Glutamatergic neuron (in vitro differentiated cells): ENCODE data around the gene HDC. TPM values are rescaled to one million over a fixed set of nuclear protein-coding genes. Genes with fewer than 3 reads are reported as not detected.

Experiments
- DNase-seq: peaks from one replicate; pipeline ENCODE4 v3.0.0; 2022
- H3K27ac Mint-ChIP-seq: one replicate; pipeline ENCODE4 v1.8.0; 2020; ENCODE audit warnings: mild to moderate bottlenecking, mixed read lengths, inconsistent platforms; ENCODE audit not compliant: unreplicated experiment
- H3K27me3 Mint-ChIP-seq: one replicate; pipeline ENCODE4 v1.8.0; 2020; ENCODE audit warnings: mild to moderate bottlenecking, moderate library complexity, mixed read lengths, inconsistent platforms; ENCODE audit not compliant: unreplicated experiment
- H3K36me3 Mint-ChIP-seq: one replicate; pipeline ENCODE4 v1.8.0; 2020; ENCODE audit warnings: mild to moderate bottlenecking, mixed read lengths, inconsistent platforms; ENCODE audit not compliant: unreplicated experiment
- H3K4me1 Mint-ChIP-seq: one replicate; pipeline ENCODE4 v1.8.0; 2020; ENCODE audit warnings: mild to moderate bottlenecking, low read depth, mixed read lengths, inconsistent platforms; ENCODE audit not compliant: unreplicated experiment
- H3K4me3 Mint-ChIP-seq: one replicate; pipeline ENCODE4 v1.8.0; 2020; ENCODE audit warnings: mild to moderate bottlenecking, mixed read lengths, inconsistent platforms; ENCODE audit not compliant: unreplicated experiment
- H3K9me3 Mint-ChIP-seq: one replicate; pipeline ENCODE4 v1.8.0; 2020; ENCODE audit warnings: mild to moderate bottlenecking, moderate library complexity, mixed read lengths, inconsistent platforms; ENCODE audit not compliant: unreplicated experiment
- total RNA-seq: library from RNA; stranded (reverse); fragmentation: NEBNext Ultra II Directional; extraction: Animal tissue kit (Norgen Biotek cat#: 25700); gene quantifications from one replicate; pipeline ENCODE4 v1.2.1, GENCODE V29; 2021; ENCODE audit not compliant: unreplicated experiment
- TF ChIP-seq, protein P1 (sequence below): fragments of 200-600 bp; sonication (generic); IDR thresholded peaks from one replicate; pipeline ENCODE4 v1.5.0; 2021; ENCODE audit not compliant: partially characterized antibody, unreplicated experiment

HDC gene
- total RNA-seq, 1 donor from 2014 or later: not detected

- Mint-ChIP-seq H3K4me3 (no peak overlapping the region), H3K27me3 (no peaks in the 10 kb centered on the region), H3K9me3 (no peaks in the 10 kb centered on the region), H3K4me1 (peaks cover 3% of the 10 kb centered on the region), H3K36me3 (no peaks in the 10 kb centered on the region), H3K27ac (no peak overlapping the region)
- TF ChIP-seq, protein P1, sequence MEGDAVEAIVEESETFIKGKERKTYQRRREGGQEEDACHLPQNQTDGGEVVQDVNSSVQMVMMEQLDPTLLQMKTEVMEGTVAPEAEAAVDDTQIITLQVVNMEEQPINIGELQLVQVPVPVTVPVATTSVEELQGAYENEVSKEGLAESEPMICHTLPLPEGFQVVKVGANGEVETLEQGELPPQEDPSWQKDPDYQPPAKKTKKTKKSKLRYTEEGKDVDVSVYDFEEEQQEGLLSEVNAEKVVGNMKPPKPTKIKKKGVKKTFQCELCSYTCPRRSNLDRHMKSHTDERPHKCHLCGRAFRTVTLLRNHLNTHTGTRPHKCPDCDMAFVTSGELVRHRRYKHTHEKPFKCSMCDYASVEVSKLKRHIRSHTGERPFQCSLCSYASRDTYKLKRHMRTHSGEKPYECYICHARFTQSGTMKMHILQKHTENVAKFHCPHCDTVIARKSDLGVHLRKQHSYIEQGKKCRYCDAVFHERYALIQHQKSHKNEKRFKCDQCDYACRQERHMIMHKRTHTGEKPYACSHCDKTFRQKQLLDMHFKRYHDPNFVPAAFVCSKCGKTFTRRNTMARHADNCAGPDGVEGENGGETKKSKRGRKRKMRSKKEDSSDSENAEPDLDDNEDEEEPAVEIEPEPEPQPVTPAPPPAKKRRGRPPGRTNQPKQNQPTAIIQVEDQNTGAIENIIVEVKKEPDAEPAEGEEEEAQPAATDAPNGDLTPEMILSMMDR: no peak
- DNase-seq: no peak
Measured at GRCh38 chr15:50244959-50245624, 20.4 kb downstream of the HDC start.

- H3K27me3 Mint-ChIP-seq: no peaks in the 10 kb centered on the region
- H3K36me3 Mint-ChIP-seq: no peaks in the 10 kb centered on the region
- TF ChIP-seq, protein P1: no peak
- no peak overlapping the region for H3K27ac Mint-ChIP-seq
- H3K4me1 Mint-ChIP-seq: peaks cover 3% of the 10 kb centered on the region
- H3K9me3 Mint-ChIP-seq: no peaks in the 10 kb centered on the region
- DNase-seq: no peak
- H3K4me3 Mint-ChIP-seq: no peak overlapping the region
Measured at GRCh38 chr15:50244153-50244552, 21.4 kb downstream of the HDC start.

DNA sequence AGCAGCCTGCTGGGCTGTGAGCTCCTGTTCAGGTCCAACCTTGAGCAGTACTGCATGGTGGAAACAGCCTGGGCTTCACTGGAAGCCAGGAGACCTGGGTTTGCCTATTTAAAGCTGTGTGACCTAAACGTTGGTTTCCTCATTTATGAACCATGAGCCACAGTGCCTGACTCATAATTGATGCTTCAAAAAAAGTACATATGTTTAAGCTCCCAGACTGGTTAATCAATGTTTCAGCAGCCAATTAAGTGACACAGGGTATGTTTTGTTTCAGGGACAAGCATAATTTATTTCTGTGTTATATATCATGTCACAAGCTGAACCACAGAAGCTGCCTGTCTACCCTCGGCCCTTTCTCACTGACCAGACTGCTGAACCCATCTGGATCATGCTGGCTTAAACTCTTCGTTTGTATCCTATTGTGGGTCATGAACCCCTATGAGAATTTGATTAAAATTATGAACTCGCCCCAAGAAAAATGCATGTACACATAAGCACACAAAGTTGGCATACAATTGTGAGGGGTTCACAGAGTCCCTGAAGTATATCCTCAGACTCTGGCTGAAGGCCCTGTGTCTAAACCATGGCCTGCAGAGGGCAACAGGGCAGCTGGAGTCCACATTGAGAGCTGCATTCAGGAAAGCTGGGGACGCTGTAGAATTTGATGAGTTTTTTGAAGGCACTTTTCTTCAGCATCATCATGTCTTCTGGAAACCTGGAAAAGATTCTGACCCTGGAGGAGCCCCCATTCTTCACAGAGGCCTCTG is 23.7 kb downstream of the HDC start:
- no peak overlapping the region for H3K4me3 Mint-ChIP-seq
- no peaks in the 10 kb centered on the region for H3K36me3 Mint-ChIP-seq
- H3K27me3 Mint-ChIP-seq: no peaks in the 10 kb centered on the region
- H3K9me3 Mint-ChIP-seq: no peaks in the 10 kb centered on the region
- no peak for DNase-seq
- TF ChIP-seq, protein P1: no peak
- no peaks in the 10 kb centered on the region for H3K4me1 Mint-ChIP-seq
- H3K27ac Mint-ChIP-seq: no peak overlapping the region

DNA sequence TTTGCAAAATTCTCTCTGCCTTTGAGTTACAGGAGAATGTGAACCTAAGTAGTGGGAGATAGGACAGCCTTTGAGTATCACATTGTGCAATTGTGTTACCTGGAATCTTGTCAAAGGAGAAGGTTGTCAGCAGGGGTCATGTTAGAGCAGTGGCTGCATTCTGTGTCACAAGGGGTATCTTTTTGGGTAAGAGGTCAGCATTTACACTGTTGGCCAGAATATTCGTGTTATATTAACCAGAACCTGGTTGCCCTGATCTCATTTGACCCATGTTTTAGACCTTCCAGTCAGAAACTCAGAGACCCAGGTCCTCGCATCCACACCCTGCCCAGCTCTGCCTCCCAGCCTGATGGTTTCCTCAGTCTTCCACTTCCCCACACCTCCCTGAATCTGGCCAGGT is 27.3 kb downstream of the HDC start:
- Mint-ChIP-seq H3K4me1 (no peaks in the 10 kb centered on the region), H3K4me3 (no peak overlapping the region), H3K27me3 (no peaks in the 10 kb centered on the region), H3K36me3 (no peaks in the 10 kb centered on the region), H3K9me3 (no peaks in the 10 kb centered on the region), H3K27ac (no peak overlapping the region)
- TF ChIP-seq, protein P1: no peak
- no peak for DNase-seq

DNA sequence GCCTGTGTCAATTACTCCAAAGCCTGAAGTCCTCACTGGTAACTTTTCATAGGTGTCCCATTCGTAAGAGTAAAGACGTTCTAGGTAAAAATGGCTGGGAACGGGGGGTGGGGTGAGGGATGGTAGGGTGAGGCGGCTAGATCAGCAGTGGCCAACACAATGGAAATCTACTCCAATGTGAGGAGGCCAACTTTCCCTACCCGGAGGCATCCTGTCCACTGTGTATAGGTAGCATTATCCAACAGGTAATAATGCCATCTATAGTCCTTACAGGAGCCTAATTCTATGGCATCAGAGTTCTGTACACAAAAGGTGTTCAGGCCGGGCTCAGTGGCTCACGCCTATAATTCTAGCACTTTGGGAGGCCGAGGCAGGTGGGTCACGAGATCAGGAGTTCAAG is 29.1 kb downstream of the HDC start:
- Mint-ChIP-seq H3K9me3 (no peaks in the 10 kb centered on the region), H3K4me1 (no peaks in the 10 kb centered on the region), H3K36me3 (no peaks in the 10 kb centered on the region), H3K4me3 (no peak overlapping the region), H3K27ac (no peak overlapping the region), H3K27me3 (no peaks in the 10 kb centered on the region)
- DNase-seq: no peak
- TF ChIP-seq, protein P1: no peak
